Astrocyte of the spinal cord (primary cell): ENCODE results near the gene CTNS.

Experiments
- DNase-seq: peaks from one replicate; pipeline ENCODE4 v3.0.0; 2011; ENCODE audit warnings: low read depth, low spot score
- H3K4me3 ChIP-seq: 2 replicates; pipeline ENCODE4 v1.5.1; 2011; ENCODE audit warnings: low read depth, mild to moderate bottlenecking, low read length, moderate library complexity
- CTCF ChIP-seq: IDR thresholded peaks from 2 replicates; pipeline ENCODE4 v1.5.1; 2012; ENCODE audit warnings: low read depth, mild to moderate bottlenecking, low read length, inconsistent platforms
- in situ Hi-C: cut with HindIII; loops from 2 replicates; pipeline ENCODE4 v1.10.0; 2017; ENCODE audit warnings: low sequenced_read_pairs

The CTNS gene

DNA sequence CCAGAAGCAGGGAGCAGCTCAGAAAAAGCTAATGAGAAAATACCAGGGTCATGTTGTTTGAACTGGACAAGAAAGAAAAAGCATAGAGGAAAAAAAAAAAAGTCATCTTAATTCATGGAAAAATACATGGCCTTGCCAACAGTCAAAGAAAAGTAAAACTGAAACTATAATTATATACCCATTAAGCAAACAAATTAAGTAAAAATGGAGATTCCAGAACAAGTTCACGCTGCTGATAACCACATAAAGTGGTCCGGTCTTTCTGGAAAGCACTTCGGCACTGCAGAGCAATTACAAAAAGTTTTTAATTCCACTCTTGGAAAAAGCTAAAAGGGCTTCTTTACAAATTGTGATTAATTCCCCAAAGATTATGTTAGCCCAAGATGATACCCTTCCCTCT lies 71.8 kb downstream of the CTNS start:
- H3K4me3 ChIP-seq = no peak overlapping the region
- in situ Hi-C loops = no loop called here
- TF ChIP-seq CTCF = no peak

DNA sequence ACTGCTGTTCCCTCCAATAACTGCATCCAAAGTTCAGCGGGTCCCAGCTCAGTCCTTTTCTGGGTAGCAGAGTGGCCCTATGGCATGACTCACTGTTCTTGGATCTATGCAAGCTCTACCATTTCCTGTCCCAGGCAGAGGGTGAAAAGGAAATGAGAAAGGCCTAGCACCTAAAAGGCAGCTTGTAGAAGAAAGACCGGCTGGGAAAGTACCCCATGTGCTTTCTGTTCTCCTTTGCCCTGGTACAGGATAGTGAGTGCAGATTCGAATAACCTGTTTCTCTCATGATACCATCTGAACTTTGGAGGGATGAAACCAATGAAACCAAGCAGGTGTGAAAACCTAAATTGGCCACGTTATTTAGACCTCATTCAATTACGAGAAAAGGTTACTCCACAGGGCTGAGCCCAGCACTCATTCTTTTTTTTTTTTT lies 74.4 kb downstream of the CTNS start:
- TF ChIP-seq CTCF = no peak
- no peak overlapping the region for H3K4me3 ChIP-seq
- in situ Hi-C loops = no loop called here
- peak; percentile 45 for DNase-seq

More for the DNA sequence above, 71.8 kb downstream of the CTNS start:
- DNase-seq = no peak
